ENCODE results near the gene MTUS2.

DNA sequence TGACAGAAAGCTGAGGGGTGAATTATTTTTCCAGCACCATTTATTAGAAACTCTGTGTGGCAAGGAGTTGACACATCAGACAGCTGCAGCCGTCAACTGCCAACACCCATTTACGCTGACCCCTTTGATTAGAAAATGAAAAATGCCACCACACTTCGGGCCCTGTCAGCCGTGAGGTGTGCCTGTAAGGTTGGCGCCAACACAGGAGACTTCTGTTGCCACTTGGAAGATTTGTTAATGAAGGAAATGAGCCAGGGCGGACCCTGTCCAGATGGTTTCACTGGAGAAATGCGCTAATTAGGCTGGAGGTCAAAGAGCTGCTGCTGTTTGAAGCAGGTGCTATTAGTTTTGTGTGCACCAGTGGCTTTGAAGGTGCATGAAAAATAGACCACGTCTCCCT, 297.5 kb downstream of the MTUS2 start:
- TF ChIP-seq JUND (IDR thresholded peaks at IDR 0.05) (no peak), EGR1 (IDR thresholded peaks at IDR 0.05; ENCODE audit: low read depth in 2 of 2) (no peak), CTCF (IDR thresholded peaks at IDR 0.05; ENCODE audit: low read depth, low read length, missing input control) (no peak), YY1 (IDR thresholded peaks at IDR 0.05) (no peak), RAD21 (IDR thresholded peaks at IDR 0.05) (no peak), TAF1 (conservative IDR thresholded peaks at IDR 0.05) (no peak)
